Vagina (tissue), 2 donors: ENCODE measurements around the gene ZNF524. TPM values are rescaled to one million over a fixed set of nuclear protein-coding genes. Genes with fewer than 3 reads are reported as not detected.

Experiments
- DNase-seq, 2 donors: peaks; one replicate each; pipeline ENCODE4 v3.0.0-alpha.2; 2017; ENCODE audit errors: extremely low spot score in 2 of 2
- H3K27ac ChIP-seq: fragments of 200-600 bp; sonication (generic); one replicate; pipeline ENCODE4 v1.5.1; 2019
- H3K27me3 ChIP-seq: fragments of 200-600 bp; sonication (generic); one replicate; pipeline ENCODE4 v1.5.1; 2019
- H3K36me3 ChIP-seq, 2 donors: fragments of 200-600 bp; sonication (generic); one replicate each; pipeline ENCODE4 v1.5.1; 2017 to 2019
- H3K4me1 ChIP-seq: fragments of 200-600 bp; sonication (generic); one replicate; pipeline ENCODE4 v1.5.1; 2019
- H3K4me3 ChIP-seq, 2 donors: fragments of 200-600 bp; sonication (generic); 1 replicate in 1 of 2; 2 replicates in 1 of 2; pipeline ENCODE4 v1.5.1; 2016 to 2019
- H3K9me3 ChIP-seq: fragments of 200-600 bp; sonication (generic); one replicate; pipeline ENCODE4 v1.5.1; 2019
- POLR2A ChIP-seq, 2 donors: fragments of 450-650 bp; IDR thresholded peaks; one replicate each; pipeline ENCODE4 v1.6.1; 2017; ENCODE audit warnings: antibody characterized with exemption in 2 of 2, mild to moderate bottlenecking in 2 of 2, moderate library complexity in 2 of 2
- POLR2AphosphoS5 ChIP-seq, 2 donors: sonication (generic); formaldehyde crosslinking; IDR thresholded peaks; one replicate each; pipeline ENCODE4 v1.9.0; 2017; ENCODE audit warnings: antibody characterized with exemption in 2 of 2, mild to moderate bottlenecking in 2 of 2, low read depth in 1 of 2; ENCODE audit not compliant: insufficient read depth in 1 of 2
- intact Hi-C: fragments of 100-400 bp; cut with DNase I; formaldehyde crosslinking; loops from one replicate; pipeline ENCODE4 v1.15.1; 2023
- total RNA-seq: library from RNA; depleted of rRNA; stranded (reverse); fragments of >200 nt; gene quantifications from one replicate; pipeline ENCODE4 v1.2.3, GENCODE V29; 2016
- TF ChIP-seq, protein P1 (sequence below), 3 experiments: fragments of 450-650 bp in 2 of 3; fragments of 200-600 bp in 1 of 3; sonication (generic) in 1 of 3; IDR thresholded peaks; one replicate each; pipeline ENCODE4 v1.5.1; 2017 to 2019; ENCODE audit warnings: antibody characterized with exemption in 3 of 3, mild to moderate bottlenecking in 2 of 3, moderate library complexity in 2 of 3

The ZNF524 gene
- total RNA-seq, 1 donor from 2014 or later: 15.5 TPM

DNA sequence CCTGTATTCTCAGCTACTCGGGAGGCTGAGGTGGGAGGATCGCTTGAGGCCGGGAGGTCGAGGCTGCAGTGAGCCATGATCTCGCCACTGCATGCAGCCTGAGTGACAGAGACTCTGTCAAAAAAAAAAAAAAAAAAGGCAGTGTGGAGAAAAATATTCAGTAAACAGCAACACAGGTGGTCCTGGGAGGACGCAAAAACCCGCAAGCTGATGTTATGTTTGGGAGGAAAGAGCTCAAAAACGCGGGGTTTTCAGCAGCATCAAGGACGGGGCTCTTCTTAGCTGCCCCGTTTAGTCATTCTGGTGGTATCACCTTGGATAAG is 24.9 kb downstream of the ZNF524 start:
- Histone ChIP-seq H3K27ac (peak overlapping the region; percentile 97), H3K27me3 (no peaks in the 10 kb centered on the region), H3K9me3 (no peaks in the 10 kb centered on the region), H3K4me3 (peak overlapping the region; percentile 64 to 69), H3K4me1 (peaks cover 14% of the 10 kb centered on the region), H3K36me3 (no peaks in the 10 kb centered on the region)
- DNase-seq: no peak
- TF ChIP-seq POLR2AphosphoS5 (IDR thresholded peaks at IDR 0.05; ENCODE audit: insufficient read depth in 1 of 2, low read depth in 1 of 2): no peak
- TF ChIP-seq POLR2A (IDR thresholded peaks at IDR 0.05): no peak
- TF ChIP-seq, protein P1, sequence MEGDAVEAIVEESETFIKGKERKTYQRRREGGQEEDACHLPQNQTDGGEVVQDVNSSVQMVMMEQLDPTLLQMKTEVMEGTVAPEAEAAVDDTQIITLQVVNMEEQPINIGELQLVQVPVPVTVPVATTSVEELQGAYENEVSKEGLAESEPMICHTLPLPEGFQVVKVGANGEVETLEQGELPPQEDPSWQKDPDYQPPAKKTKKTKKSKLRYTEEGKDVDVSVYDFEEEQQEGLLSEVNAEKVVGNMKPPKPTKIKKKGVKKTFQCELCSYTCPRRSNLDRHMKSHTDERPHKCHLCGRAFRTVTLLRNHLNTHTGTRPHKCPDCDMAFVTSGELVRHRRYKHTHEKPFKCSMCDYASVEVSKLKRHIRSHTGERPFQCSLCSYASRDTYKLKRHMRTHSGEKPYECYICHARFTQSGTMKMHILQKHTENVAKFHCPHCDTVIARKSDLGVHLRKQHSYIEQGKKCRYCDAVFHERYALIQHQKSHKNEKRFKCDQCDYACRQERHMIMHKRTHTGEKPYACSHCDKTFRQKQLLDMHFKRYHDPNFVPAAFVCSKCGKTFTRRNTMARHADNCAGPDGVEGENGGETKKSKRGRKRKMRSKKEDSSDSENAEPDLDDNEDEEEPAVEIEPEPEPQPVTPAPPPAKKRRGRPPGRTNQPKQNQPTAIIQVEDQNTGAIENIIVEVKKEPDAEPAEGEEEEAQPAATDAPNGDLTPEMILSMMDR (IDR thresholded peaks at IDR 0.05): no peak
- intact Hi-C loops: no loop called here

DNA sequence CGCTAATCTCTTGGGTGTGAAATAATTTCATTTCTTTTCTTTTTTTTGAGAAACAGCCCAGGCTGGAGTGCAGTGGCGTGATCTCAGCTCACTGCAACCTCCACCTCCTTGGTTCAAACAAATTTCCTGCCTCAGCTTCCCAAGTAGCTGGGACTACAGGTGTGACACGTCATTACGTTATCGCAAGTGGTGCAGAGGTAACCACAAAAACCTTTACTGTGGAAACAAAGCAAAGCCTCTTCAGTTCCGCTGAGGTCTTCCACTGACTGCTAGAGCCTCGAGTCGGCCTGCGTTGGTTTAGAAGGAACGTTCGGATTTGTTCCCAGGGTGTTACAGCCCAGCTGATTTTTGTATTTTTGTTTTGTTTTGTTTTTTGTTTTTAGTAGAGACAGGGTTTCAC is 26.3 kb downstream of the ZNF524 start:
- intact Hi-C loops: no loop called here
- DNase-seq: no peak
- TF ChIP-seq, protein P1 (IDR thresholded peaks at IDR 0.05): no peak
- TF ChIP-seq POLR2AphosphoS5 (IDR thresholded peaks at IDR 0.05; ENCODE audit: insufficient read depth in 1 of 2, low read depth in 1 of 2): no peak

DNA sequence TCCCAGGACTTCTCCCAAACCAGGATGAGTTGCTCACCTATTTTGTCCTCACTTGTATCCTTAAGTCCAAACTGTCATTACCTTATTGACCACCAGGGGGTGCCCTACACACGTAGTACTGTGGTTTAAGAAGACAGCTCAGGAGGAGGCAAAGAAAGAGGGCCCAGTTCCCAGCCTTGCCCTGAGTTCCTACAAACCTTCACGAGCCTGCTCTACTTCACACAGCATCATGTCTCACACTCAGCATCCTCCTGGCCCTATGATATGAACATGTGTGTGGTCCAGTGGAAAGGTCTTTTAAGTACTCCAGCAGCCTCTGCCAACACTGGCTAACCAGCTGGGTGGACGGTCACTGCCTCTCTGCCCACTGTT is 32.4 kb downstream of the ZNF524 start:
- Histone ChIP-seq H3K9me3 (no peaks in the 10 kb centered on the region), H3K36me3 (no peaks in the 10 kb centered on the region), H3K4me3 (no peak overlapping the region), H3K4me1 (peaks cover 29% of the 10 kb centered on the region), H3K27ac (peak overlapping the region; percentile 44), H3K27me3 (no peaks in the 10 kb centered on the region)
- DNase-seq: no peak
- intact Hi-C loops: no loop called here
- TF ChIP-seq, protein P1 (IDR thresholded peaks at IDR 0.05): peak; percentile 65 to 96 (median 94)
- no peak for TF ChIP-seq POLR2A (IDR thresholded peaks at IDR 0.05)

More for the DNA sequence above, 26.3 kb downstream of the ZNF524 start:
- H3K36me3 ChIP-seq: no peaks in the 10 kb centered on the region
- peaks cover 14% of the 10 kb centered on the region for H3K4me1 ChIP-seq
- H3K27me3 ChIP-seq: no peaks in the 10 kb centered on the region
- no peak overlapping the region for H3K4me3 ChIP-seq
- no peaks in the 10 kb centered on the region for H3K9me3 ChIP-seq
- no peak overlapping the region for H3K27ac ChIP-seq

- Histone ChIP-seq H3K27me3 (no peaks in the 10 kb centered on the region), H3K9me3 (no peaks in the 10 kb centered on the region), H3K4me3 (no peak overlapping the region), H3K36me3 (no peaks in the 10 kb centered on the region), H3K27ac (no peak overlapping the region), H3K4me1 (peaks cover 34% of the 10 kb centered on the region)
- intact Hi-C loops: no loop called here
- TF ChIP-seq POLR2AphosphoS5 (IDR thresholded peaks at IDR 0.05; ENCODE audit: insufficient read depth in 1 of 2, low read depth in 1 of 2) (no peak), POLR2A (IDR thresholded peaks at IDR 0.05) (no peak)
- TF ChIP-seq, protein P1 (IDR thresholded peaks at IDR 0.05): no peak
- no peak for DNase-seq
These were observed 33.8 kb downstream of the ZNF524 start for GRCh38 chr19:55633861-55634260.

GRCh38 chr19:55635334-55635717 is 35.2 kb downstream of the ZNF524 start:
- H3K4me1 ChIP-seq: peaks cover 48% of the 10 kb centered on the region
- DNase-seq: no peak
- H3K4me3 ChIP-seq: peak overlapping the region; percentile 91 to 99
- H3K9me3 ChIP-seq: no peaks in the 10 kb centered on the region
- TF ChIP-seq POLR2AphosphoS5 (IDR thresholded peaks at IDR 0.05; ENCODE audit: insufficient read depth in 1 of 2, low read depth in 1 of 2) (no peak), POLR2A (IDR thresholded peaks at IDR 0.05) (no peak)
- TF ChIP-seq, protein P1 (IDR thresholded peaks at IDR 0.05): no peak
- intact Hi-C loops: no loop called here
- no peaks in the 10 kb centered on the region for H3K27me3 ChIP-seq
- peak overlapping the region; percentile 98 for H3K27ac ChIP-seq
- H3K36me3 ChIP-seq: no peaks in the 10 kb centered on the region
